OCI-LY3 (cell line): ENCODE measurements around the gene TTLL11.

Experiments
- CTCF ChIP-seq: fragments of 200-600, 300-600 bp; sonication (generic); IDR thresholded peaks from 2 replicates; pipeline ENCODE4 v1.5.1; 2014; ENCODE audit warnings: antibody characterized with exemption, low read length, low read depth
- EZH2phosphoT487 ChIP-seq: fragments of 200-600 bp; shearing (Covaris generic); IDR thresholded peaks from 2 replicates; pipeline ENCODE4 v1.6.1; 2018; ENCODE audit warnings: antibody characterized with exemption, mixed run types, low read depth

GRCh38 chr9:121910491-121911040 is 182.5 kb downstream of the TTLL11 start:
- TF ChIP-seq CTCF (no peak), EZH2phosphoT487 (no peak)
